ENCODE measurements around the gene ARHGAP27. TPM values are rescaled to one million over a fixed set of nuclear protein-coding genes. Genes with fewer than 3 reads are reported as not detected.

Gene ARHGAP27
- total RNA-seq, 1 experiment from 2014 or later = 39.2 TPM

GRCh38 chr17:45414990-45415881 lies 17.4 kb downstream of the ARHGAP27 start:
- ChIA-PET POLR2A (no interaction called here), CTCF (interaction anchor here (0.7 kb wide), 1 partner anchor 9 kb away, joined by 4 read pairs; no protein-coding TSS in a partner anchor)
- no peaks in the 10 kb centered on the region for H3K4me1 ChIP-seq (ENCODE audit: control insufficient read depth, insufficient read depth, low read length)
- no TSS peak for BruUV-seq (replicated peaks)
- H3K4me3 ChIP-seq (ENCODE audit: low read depth in 2 of 2, low read length in 2 of 2) = no peak overlapping the region
- H3K9me3 ChIP-seq (ENCODE audit: control insufficient read depth, insufficient read depth, low read depth, low read length) = no peaks in the 10 kb centered on the region
- no peak overlapping the region for H3K27ac ChIP-seq (ENCODE audit: low read length)
- ATAC-seq = no peak; the same call in 1 of the 2 replicates
- no peaks in the 10 kb centered on the region for H3K36me3 ChIP-seq (ENCODE audit: control insufficient read depth, insufficient read depth, low read length)
- in situ Hi-C loops (cut with HindIII; ENCODE audit: low pct_unique_long_range_greater_than_20kb, low sequenced_read_pairs) = no loop called here
- intact Hi-C loops (cut with micrococcal nuclease; ENCODE audit: unreplicated experiment) = no loop called here
- no peaks in the 10 kb centered on the region for H3K27me3 ChIP-seq (ENCODE audit: control insufficient read depth, insufficient read depth, low read length)
- no peak for DNase-seq (ENCODE audit: low read depth, low spot score)
- TF ChIP-seq TCF7L2 (IDR thresholded peaks at IDR 0.05; ENCODE audit: low read depth, low read length) = no peak
- TF ChIP-seq CTCF (IDR thresholded peaks at IDR 0.05) = no peak

GRCh38 chr17:45413498-45413923 lies 19.2 kb downstream of the ARHGAP27 start:
- TF ChIP-seq CTCF (IDR thresholded peaks at IDR 0.05) = no peak
- no peak for TF ChIP-seq REST (IDR thresholded peaks at IDR 0.05; ENCODE audit: insufficient read depth in 1 of 2, low read depth in 2 of 2, low read length in 1 of 2)
- TF ChIP-seq SIN3A (IDR thresholded peaks at IDR 0.05; ENCODE audit: borderline replicate concordance, insufficient read depth, low read depth, low read length) = no peak
- TF ChIP-seq TCF7L2 (IDR thresholded peaks at IDR 0.05; ENCODE audit: low read depth, low read length) = no peak
- no peak for TF ChIP-seq POLR2AphosphoS5 (IDR thresholded peaks at IDR 0.05; ENCODE audit: low read depth, low read length)
- H3K4me1 ChIP-seq (ENCODE audit: control insufficient read depth, insufficient read depth, low read length) = peaks cover 8% of the 10 kb centered on the region
- ATAC-seq (no peak), DNase-seq (ENCODE audit: low read depth, low spot score) (no peak)
- ChIA-PET CTCF (interaction anchor here (0.7 kb wide), 1 partner anchor 20 kb away, joined by 6 read pairs; no protein-coding TSS in a partner anchor), POLR2A (interaction anchor here (0.7 kb wide), 1 partner anchor 13 kb away, joined by 4 read pairs; no protein-coding TSS in a partner anchor)
- intact Hi-C loops (cut with micrococcal nuclease; ENCODE audit: unreplicated experiment) (no loop called here), in situ Hi-C loops (cut with HindIII; ENCODE audit: low pct_unique_long_range_greater_than_20kb, low sequenced_read_pairs) (no loop called here)
- H3K27ac ChIP-seq (ENCODE audit: low read length) = no peak overlapping the region
- H3K27me3 ChIP-seq (ENCODE audit: control insufficient read depth, insufficient read depth, low read length) = no peaks in the 10 kb centered on the region
- no peaks in the 10 kb centered on the region for H3K9me3 ChIP-seq (ENCODE audit: control insufficient read depth, insufficient read depth, low read depth, low read length)
- no peaks in the 10 kb centered on the region for H3K36me3 ChIP-seq (ENCODE audit: control insufficient read depth, insufficient read depth, low read length)
- H3K4me3 ChIP-seq (ENCODE audit: low read depth in 2 of 2, low read length in 2 of 2) = no peak overlapping the region
- no TSS peak for BruUV-seq (replicated peaks)
